ENCODE data around the gene ARPC4.
A peak's percentile ranks its signal among the peaks of the same experiment; 100 is the strongest.

Gene ARPC4

DNA sequence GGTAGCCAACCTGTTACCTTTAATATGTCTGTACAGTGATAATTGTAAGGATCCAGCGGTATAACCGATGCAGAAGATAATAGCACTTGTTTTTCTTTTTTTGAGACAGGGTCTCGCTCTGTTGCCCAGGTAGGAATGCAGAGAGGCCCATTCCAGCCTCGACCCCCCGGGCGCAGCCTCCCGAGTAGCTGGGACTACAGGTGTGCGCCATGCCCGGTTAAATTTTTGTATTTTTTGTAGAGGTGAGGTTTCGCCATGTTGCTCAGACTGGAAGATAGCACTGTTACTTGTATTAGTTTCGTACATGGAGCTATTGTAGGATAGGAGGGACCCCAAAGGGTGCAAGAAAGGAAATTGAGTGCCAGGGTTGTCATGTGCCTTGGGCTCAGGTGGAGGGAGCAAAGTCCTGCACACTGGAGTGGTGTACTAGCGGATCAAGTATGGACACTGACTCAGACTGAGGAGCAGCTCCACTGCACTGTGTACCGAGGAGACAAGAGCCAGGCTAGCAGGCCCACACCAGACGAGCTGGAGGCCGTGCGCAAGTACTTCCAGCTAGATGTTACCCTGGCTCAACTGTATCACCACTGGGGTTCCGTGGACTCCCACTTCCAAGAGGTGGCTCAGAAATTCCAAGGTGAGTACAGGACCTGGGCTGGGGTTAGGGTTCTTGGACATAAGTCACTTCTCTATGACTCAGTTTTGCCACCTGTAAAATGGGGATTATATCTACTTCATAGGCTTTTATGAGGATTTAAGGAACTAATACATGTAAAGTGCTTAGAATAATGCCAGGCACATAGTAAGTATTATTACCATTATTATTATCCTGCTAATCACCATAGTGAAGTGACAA, 42.1 kb upstream of the ARPC4 start:
- Histone ChIP-seq H3K27ac (ENCODE audit: low read depth in 2 of 2, low read length in 2 of 2) (peak overlapping the region; percentile 90 to 97), H3K9me3 (ENCODE audit: control insufficient read depth in 2 of 2, low read length in 2 of 2) (no peaks in the 10 kb centered on the region), H3K4me3 (ENCODE audit: low read length in 2 of 2) (peak overlapping the region; percentile 90 to 91), H3K36me3 (ENCODE audit: control insufficient read depth in 2 of 2, insufficient read depth in 2 of 2, low read length in 2 of 2) (peaks cover 36 to 46% of the 10 kb centered on the region in 2 donors), H3K9ac (ENCODE audit: low read depth in 1 of 2, low read length in 2 of 2) (peak overlapping the region; percentile 81 to 85), H3K4me1 (ENCODE audit: control insufficient read depth in 2 of 2, insufficient read depth in 2 of 2, low read length in 2 of 2) (peaks cover 23 to 27% of the 10 kb centered on the region in 2 donors), H3K27me3 (ENCODE audit: control insufficient read depth in 2 of 2, insufficient read depth in 2 of 2, low read length in 2 of 2) (no peaks in the 10 kb centered on the region)

GRCh38 chr3:9754678-9755077, 38.2 kb upstream of the ARPC4 start:
- Histone ChIP-seq H3K27me3 (ENCODE audit: control insufficient read depth in 2 of 2, insufficient read depth in 2 of 2, low read length in 2 of 2) (no peaks in the 10 kb centered on the region), H3K9me3 (ENCODE audit: control insufficient read depth in 2 of 2, low read length in 2 of 2) (no peaks in the 10 kb centered on the region), H3K4me3 (ENCODE audit: low read length in 2 of 2) (no peak overlapping the region), H3K4me1 (ENCODE audit: control insufficient read depth in 2 of 2, insufficient read depth in 2 of 2, low read length in 2 of 2) (peaks cover 19 to 24% of the 10 kb centered on the region in 2 donors), H3K36me3 (ENCODE audit: control insufficient read depth in 2 of 2, insufficient read depth in 2 of 2, low read length in 2 of 2) (peaks cover 35 to 52% of the 10 kb centered on the region in 2 donors), H3K9ac (ENCODE audit: low read depth in 1 of 2, low read length in 2 of 2) (peak overlapping the region in 1 of 2 donors; percentile 29), H3K27ac (ENCODE audit: low read depth in 2 of 2, low read length in 2 of 2) (peak overlapping the region; percentile 11 to 49)

DNA sequence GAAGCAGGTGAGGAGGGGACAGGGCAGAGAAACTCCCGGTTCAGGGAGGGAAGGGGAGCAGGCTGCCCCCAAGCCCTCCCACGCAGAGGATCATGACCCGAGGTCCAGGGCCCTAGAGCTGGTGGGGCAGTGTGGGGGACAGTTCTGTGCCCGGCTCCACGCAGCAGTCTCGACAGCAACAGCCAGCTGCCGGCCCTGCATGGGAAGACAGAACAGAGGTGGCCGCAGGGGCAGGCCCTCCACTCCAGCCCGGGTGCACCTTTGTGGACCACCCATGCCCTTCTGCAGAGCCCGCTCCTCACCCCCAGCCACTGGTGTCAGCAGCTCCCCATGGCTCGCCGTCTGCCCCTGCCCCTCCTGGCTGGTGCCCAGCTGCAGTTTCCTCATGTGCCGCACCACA, 35.5 kb upstream of the ARPC4 start:
- no peak overlapping the region for H3K9ac ChIP-seq (ENCODE audit: low read depth in 1 of 2, low read length in 2 of 2)
- H3K4me1 ChIP-seq (ENCODE audit: control insufficient read depth in 2 of 2, insufficient read depth in 2 of 2, low read length in 2 of 2): peaks cover 4 to 8% of the 10 kb centered on the region in 2 donors
- H3K36me3 ChIP-seq (ENCODE audit: control insufficient read depth in 2 of 2, insufficient read depth in 2 of 2, low read length in 2 of 2): peaks cover 29 to 48% of the 10 kb centered on the region in 2 donors
- no peak overlapping the region for H3K27ac ChIP-seq (ENCODE audit: low read depth in 2 of 2, low read length in 2 of 2)
- no peak overlapping the region for H3K4me3 ChIP-seq (ENCODE audit: low read length in 2 of 2)
- H3K9me3 ChIP-seq (ENCODE audit: control insufficient read depth in 2 of 2, low read length in 2 of 2): no peaks in the 10 kb centered on the region
- H3K27me3 ChIP-seq (ENCODE audit: control insufficient read depth in 2 of 2, insufficient read depth in 2 of 2, low read length in 2 of 2): no peaks in the 10 kb centered on the region

DNA sequence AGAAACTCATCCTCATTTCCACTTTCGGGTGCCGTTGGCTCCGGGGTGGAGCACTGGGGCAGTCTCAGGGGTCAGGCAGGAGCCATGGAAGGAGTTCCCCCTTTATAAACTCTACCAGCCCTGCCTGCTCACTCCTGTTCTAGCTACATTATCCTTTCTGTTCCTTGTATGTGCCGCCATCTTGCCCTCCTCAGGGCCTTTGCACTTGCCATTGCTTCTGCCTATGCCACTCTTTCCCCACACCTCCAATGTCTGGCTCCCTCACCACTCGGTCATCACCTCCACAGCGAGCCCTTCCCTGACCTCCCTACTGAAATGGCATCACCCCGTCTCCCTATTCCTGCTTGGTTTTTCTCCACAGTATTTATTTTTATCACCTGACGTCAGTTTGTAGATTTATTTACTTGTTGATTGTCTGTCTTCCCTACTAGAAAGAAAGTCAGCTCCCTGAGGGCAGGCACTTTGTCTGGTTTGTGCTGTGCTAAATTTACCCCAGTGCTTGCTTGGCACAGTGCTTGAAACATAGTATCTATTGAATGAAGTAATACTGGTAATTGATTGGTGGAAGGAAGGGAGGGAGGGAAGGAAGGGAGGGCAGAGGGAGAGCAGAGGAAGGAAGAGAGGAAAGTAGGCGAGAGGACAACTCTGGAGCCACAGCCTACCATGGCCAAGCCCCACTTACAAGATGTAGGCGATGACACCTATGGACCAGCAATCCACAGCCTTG, 31.9 kb upstream of the ARPC4 start:
- H3K36me3 ChIP-seq (ENCODE audit: control insufficient read depth in 2 of 2, insufficient read depth in 2 of 2, low read length in 2 of 2): peaks cover 25 to 44% of the 10 kb centered on the region in 2 donors
- no peak overlapping the region for H3K27ac ChIP-seq (ENCODE audit: low read depth in 2 of 2, low read length in 2 of 2)
- no peaks in the 10 kb centered on the region for H3K27me3 ChIP-seq (ENCODE audit: control insufficient read depth in 2 of 2, insufficient read depth in 2 of 2, low read length in 2 of 2)
- no peak overlapping the region for H3K4me3 ChIP-seq (ENCODE audit: low read length in 2 of 2)
- no peak overlapping the region for H3K9ac ChIP-seq (ENCODE audit: low read depth in 1 of 2, low read length in 2 of 2)
- H3K4me1 ChIP-seq (ENCODE audit: control insufficient read depth in 2 of 2, insufficient read depth in 2 of 2, low read length in 2 of 2): no peaks in the 10 kb centered on the region
- no peaks in the 10 kb centered on the region for H3K9me3 ChIP-seq (ENCODE audit: control insufficient read depth in 2 of 2, low read length in 2 of 2)

DNA sequence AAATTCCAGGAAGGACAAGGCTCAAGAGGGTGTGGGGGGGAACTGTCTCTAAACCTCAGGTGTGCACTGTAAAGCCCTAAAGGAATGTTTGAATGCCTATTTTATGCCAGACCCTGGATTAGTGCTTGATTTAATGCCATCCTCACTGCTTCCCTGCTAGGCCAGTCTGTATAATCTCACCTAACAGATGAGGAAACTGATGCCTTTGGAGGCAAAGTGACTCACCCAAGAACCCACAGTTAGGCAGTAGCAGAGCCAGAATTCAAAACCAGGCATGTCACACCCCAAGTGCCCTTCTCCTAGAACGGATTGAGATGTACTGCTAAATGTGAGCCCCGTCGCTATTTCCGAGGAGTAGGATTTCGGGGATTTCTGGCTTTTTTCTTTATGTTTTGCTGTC, 31.0 kb upstream of the ARPC4 start:
- no peak overlapping the region for H3K27ac ChIP-seq (ENCODE audit: low read depth in 2 of 2, low read length in 2 of 2)
- peaks cover 18 to 35% of the 10 kb centered on the region in 2 donors for H3K36me3 ChIP-seq (ENCODE audit: control insufficient read depth in 2 of 2, insufficient read depth in 2 of 2, low read length in 2 of 2)
- no peak overlapping the region for H3K9ac ChIP-seq (ENCODE audit: low read depth in 1 of 2, low read length in 2 of 2)
- H3K4me1 ChIP-seq (ENCODE audit: control insufficient read depth in 2 of 2, insufficient read depth in 2 of 2, low read length in 2 of 2): peaks cover 0 to 1% of the 10 kb centered on the region in 2 donors
- no peaks in the 10 kb centered on the region for H3K9me3 ChIP-seq (ENCODE audit: control insufficient read depth in 2 of 2, low read length in 2 of 2)
- H3K4me3 ChIP-seq (ENCODE audit: low read length in 2 of 2): no peak overlapping the region
- no peaks in the 10 kb centered on the region for H3K27me3 ChIP-seq (ENCODE audit: control insufficient read depth in 2 of 2, insufficient read depth in 2 of 2, low read length in 2 of 2)

GRCh38 chr3:9762871-9763270, 30.0 kb upstream of the ARPC4 start:
- Histone ChIP-seq H3K9ac (ENCODE audit: low read depth in 1 of 2, low read length in 2 of 2) (no peak overlapping the region), H3K27ac (ENCODE audit: low read depth in 2 of 2, low read length in 2 of 2) (no peak overlapping the region), H3K27me3 (ENCODE audit: control insufficient read depth in 2 of 2, insufficient read depth in 2 of 2, low read length in 2 of 2) (no peaks in the 10 kb centered on the region), H3K4me3 (ENCODE audit: low read length in 2 of 2) (no peak overlapping the region), H3K4me1 (ENCODE audit: control insufficient read depth in 2 of 2, insufficient read depth in 2 of 2, low read length in 2 of 2) (peaks cover 0 to 2% of the 10 kb centered on the region in 2 donors), H3K9me3 (ENCODE audit: control insufficient read depth in 2 of 2, low read length in 2 of 2) (no peaks in the 10 kb centered on the region), H3K36me3 (ENCODE audit: control insufficient read depth in 2 of 2, insufficient read depth in 2 of 2, low read length in 2 of 2) (peaks cover 12 to 28% of the 10 kb centered on the region in 2 donors)

DNA sequence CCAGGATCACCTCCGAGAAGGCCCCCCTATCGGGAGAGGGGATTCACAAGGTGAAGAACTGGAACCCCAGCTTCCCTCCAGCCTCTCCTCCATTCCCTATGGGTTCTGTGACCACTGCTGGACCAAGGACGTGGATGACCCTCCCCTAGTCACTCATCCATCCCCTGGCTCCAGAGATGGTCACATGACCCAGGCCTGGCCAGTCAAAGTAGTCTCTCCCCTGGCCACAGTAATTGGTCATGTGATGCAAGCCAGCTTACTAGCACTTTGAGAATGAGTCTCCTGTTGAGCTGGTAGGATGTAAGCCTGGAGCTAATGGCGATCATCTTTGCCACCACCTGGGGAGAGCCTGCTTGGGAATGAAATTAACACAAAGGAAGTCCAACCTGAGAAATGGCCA, 27.0 kb upstream of the ARPC4 start:
- Histone ChIP-seq H3K27me3 (ENCODE audit: control insufficient read depth in 2 of 2, insufficient read depth in 2 of 2, low read length in 2 of 2) (no peaks in the 10 kb centered on the region), H3K9me3 (ENCODE audit: control insufficient read depth in 2 of 2, low read length in 2 of 2) (no peaks in the 10 kb centered on the region), H3K9ac (ENCODE audit: low read depth in 1 of 2, low read length in 2 of 2) (no peak overlapping the region), H3K4me3 (ENCODE audit: low read length in 2 of 2) (no peak overlapping the region), H3K36me3 (ENCODE audit: control insufficient read depth in 2 of 2, insufficient read depth in 2 of 2, low read length in 2 of 2) (peaks cover 3 to 12% of the 10 kb centered on the region in 2 donors), H3K27ac (ENCODE audit: low read depth in 2 of 2, low read length in 2 of 2) (no peak overlapping the region), H3K4me1 (ENCODE audit: control insufficient read depth in 2 of 2, insufficient read depth in 2 of 2, low read length in 2 of 2) (peaks cover 15 to 22% of the 10 kb centered on the region in 2 donors)

DNA sequence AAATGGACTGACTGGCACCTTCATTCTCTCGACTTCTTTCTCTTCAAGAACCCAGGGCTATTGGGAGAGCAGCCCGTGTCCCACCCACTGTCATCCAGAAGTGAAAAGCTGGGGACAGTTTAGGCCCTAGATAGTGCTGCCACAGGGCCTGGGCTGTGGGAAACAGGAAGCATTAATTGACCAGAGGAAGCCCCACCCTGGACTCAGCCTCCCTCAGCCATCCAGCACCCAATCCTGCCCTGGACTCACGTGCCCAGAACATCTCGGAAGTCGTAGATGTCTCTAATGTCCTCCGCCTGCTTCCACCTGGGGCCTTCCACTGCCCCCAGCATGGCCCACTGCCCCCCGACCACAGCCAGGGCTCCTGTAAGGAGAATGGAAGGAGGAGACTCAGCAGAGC, 25.5 kb upstream of the ARPC4 start:
- no peak overlapping the region for H3K27ac ChIP-seq (ENCODE audit: low read depth in 2 of 2, low read length in 2 of 2)
- H3K36me3 ChIP-seq (ENCODE audit: control insufficient read depth in 2 of 2, insufficient read depth in 2 of 2, low read length in 2 of 2): peaks cover 0 to 5% of the 10 kb centered on the region in 2 donors
- no peaks in the 10 kb centered on the region for H3K9me3 ChIP-seq (ENCODE audit: control insufficient read depth in 2 of 2, low read length in 2 of 2)
- peaks cover 15 to 22% of the 10 kb centered on the region in 2 donors for H3K4me1 ChIP-seq (ENCODE audit: control insufficient read depth in 2 of 2, insufficient read depth in 2 of 2, low read length in 2 of 2)
- H3K9ac ChIP-seq (ENCODE audit: low read depth in 1 of 2, low read length in 2 of 2): peak overlapping the region in 1 of 2 donors; percentile 32
- H3K4me3 ChIP-seq (ENCODE audit: low read length in 2 of 2): no peak overlapping the region
- no peaks in the 10 kb centered on the region for H3K27me3 ChIP-seq (ENCODE audit: control insufficient read depth in 2 of 2, insufficient read depth in 2 of 2, low read length in 2 of 2)

DNA sequence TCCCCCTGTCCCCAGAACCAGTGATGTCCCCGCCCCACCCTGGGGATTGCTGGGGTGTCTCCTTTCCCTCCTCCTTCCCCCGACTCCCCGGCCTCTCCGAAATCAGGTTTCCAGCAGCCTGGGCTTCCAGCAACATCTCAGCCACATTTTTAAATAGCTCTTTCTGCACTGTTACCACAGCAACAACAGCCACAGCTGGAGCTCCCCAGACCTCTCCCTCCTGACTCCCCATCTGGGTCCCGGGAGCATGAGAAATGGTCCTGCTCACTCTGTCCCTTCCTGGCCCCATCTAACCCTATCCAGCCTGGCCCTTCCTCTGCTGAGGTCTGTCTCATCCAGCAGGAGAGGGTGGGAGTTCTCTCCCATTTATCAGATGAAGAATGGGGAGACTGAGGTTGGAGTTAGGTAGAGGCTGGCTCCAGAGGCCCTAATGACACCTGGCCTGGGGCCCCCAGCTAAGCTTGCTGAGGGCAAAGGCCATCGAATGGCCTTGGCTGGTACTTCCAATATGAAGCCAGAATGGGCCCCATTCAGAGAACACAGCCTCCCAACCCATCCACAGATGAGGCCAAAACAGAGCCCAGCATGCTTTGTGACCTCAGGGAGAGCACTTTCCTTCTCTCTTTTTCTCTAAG, 24.6 kb upstream of the ARPC4 start:
- H3K4me1 ChIP-seq (ENCODE audit: control insufficient read depth in 2 of 2, insufficient read depth in 2 of 2, low read length in 2 of 2): peaks cover 15 to 22% of the 10 kb centered on the region in 2 donors
- no peaks in the 10 kb centered on the region for H3K9me3 ChIP-seq (ENCODE audit: control insufficient read depth in 2 of 2, low read length in 2 of 2)
- H3K9ac ChIP-seq (ENCODE audit: low read depth in 1 of 2, low read length in 2 of 2): no peak overlapping the region
- H3K4me3 ChIP-seq (ENCODE audit: low read length in 2 of 2): peak overlapping the region in 1 of 2 donors; percentile 31
- H3K36me3 ChIP-seq (ENCODE audit: control insufficient read depth in 2 of 2, insufficient read depth in 2 of 2, low read length in 2 of 2): peaks cover 0 to 2% of the 10 kb centered on the region in 2 donors
- no peaks in the 10 kb centered on the region for H3K27me3 ChIP-seq (ENCODE audit: control insufficient read depth in 2 of 2, insufficient read depth in 2 of 2, low read length in 2 of 2)
- no peak overlapping the region for H3K27ac ChIP-seq (ENCODE audit: low read depth in 2 of 2, low read length in 2 of 2)

- Histone ChIP-seq H3K4me1 (ENCODE audit: control insufficient read depth in 2 of 2, insufficient read depth in 2 of 2, low read length in 2 of 2) (peaks cover 15 to 22% of the 10 kb centered on the region in 2 donors), H3K27me3 (ENCODE audit: control insufficient read depth in 2 of 2, insufficient read depth in 2 of 2, low read length in 2 of 2) (no peaks in the 10 kb centered on the region), H3K9ac (ENCODE audit: low read depth in 1 of 2, low read length in 2 of 2) (peak overlapping the region; percentile 77 to 86), H3K9me3 (ENCODE audit: control insufficient read depth in 2 of 2, low read length in 2 of 2) (no peaks in the 10 kb centered on the region), H3K27ac (ENCODE audit: low read depth in 2 of 2, low read length in 2 of 2) (peak overlapping the region in 1 of 2 donors; percentile 80), H3K4me3 (ENCODE audit: low read length in 2 of 2) (peak overlapping the region; percentile 60 to 79), H3K36me3 (ENCODE audit: control insufficient read depth in 2 of 2, insufficient read depth in 2 of 2, low read length in 2 of 2) (peaks cover 0 to 2% of the 10 kb centered on the region in 2 donors)
Measured at GRCh38 chr3:9769012-9769411, 23.9 kb upstream of the ARPC4 start.

All from mucosa of rectum (tissue), 2 donors.